ENCODE data around the gene NPR2.
A peak's percentile ranks its signal among the peaks of the same experiment; 100 is the strongest.

Gene NPR2

GRCh38 chr9:35766997-35767396, 24.4 kb upstream of the NPR2 start:
- no peak for DNase-seq

DNA sequence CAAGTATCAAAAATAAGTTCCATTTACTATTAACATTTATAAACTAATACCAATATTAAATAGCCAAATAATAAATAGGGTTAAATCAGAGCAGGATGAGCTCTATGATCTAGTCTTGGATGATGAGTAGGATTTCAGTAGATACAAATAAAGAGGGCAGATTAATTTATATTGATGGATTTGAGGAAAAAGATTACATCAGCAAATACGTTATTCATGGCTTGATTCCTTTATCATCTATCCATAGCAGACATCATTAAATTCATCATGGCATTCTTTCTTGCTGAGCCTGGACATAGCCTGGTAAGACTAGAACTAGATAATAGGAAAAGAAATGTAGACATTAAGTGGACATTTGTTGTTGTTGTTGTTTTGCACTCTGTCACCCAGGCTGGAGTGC, 23.9 kb upstream of the NPR2 start:
- DNase-seq = no peak

DNA sequence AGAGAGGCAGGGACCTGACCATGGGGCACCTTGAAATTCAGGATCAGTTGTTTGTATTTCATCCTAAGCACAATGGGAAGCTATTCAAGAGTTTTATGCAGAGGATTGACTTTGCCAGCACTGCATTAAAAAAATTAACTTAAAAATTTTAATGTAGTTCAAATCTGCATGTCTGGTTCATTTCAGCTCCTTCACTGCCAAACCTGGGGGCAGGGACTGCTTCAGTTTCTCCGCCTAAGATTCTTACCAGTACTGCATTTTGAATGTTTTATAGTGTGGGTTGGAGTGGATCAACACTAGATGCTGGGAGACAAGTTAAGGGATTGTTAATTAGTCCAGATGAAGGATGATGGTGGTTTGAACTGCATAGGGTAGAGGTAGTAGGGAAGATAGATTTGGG, 21.6 kb upstream of the NPR2 start:
- no peak for DNase-seq

DNA sequence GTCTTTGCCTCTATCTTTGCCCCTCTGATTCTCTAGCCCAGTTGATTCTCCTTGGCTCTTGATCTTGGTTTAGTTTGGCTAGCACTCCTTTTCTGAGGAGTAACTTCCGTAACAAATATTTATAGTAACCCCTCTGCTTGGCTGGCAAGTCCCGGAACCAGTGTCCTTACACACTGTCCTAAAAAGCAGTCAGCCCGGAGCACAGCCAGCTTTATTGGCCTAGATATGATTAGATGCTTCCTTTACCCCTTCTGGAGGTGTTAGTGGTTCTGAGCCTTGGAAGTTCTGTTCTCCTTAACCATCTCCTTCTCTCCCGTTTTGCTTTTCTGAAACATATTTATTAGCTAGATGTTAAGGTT, 20.3 kb upstream of the NPR2 start:
- peak; percentile 83 to 90 for DNase-seq

- peak in 1 of 2 experiments; percentile 31 for DNase-seq
These were observed 19.9 kb upstream of the NPR2 start for GRCh38 chr9:35771534-35771933.

DNA sequence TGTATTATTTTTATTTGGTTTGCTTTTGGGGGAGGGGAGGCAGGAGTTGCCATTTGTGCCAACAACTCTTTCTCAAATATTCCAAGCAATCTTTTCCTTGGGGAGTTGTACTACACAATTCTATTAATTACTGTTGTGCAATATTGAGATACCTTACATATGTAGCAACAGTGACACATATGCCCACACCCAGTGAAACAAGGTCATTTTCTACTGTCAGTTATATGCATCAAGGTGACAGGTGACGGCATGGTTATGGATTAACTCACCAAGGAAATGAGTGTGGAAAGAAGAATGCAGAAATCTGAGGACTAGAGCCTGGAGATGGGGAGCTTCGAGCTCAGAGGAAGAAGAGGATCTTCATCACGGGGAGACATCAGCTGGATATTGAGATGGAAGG, 19.4 kb upstream of the NPR2 start:
- no peak for DNase-seq

GRCh38 chr9:35774907-35775635, 16.3 kb upstream of the NPR2 start:
- DNase-seq = peak in 1 of 2 experiments; percentile 31

GRCh38 chr9:35776018-35776417, 15.4 kb upstream of the NPR2 start:
- no peak for DNase-seq

- DNase-seq = no peak
These were observed 12.9 kb upstream of the NPR2 start for GRCh38 chr9:35778496-35778895.

GRCh38 chr9:35781066-35781465, 10.3 kb upstream of the NPR2 start:
- DNase-seq = no peak

DNA sequence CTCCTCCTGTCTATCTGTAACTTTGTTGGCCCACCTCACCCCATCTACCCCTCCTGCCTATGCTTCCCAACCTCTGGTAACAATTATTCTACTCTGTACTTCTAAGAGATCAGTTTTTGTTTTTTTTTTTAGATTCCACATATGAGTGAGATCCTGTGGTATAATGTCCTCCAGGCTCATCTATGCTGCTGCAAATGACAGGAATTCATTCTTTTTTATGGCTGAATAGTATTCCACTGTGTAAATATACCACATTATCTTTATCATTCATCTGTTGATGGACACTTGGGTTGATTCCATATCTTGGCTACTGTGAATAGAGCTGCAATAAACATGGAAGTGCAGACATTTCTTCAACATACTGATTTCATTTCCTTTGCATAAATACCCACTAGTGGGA, 8.0 kb upstream of the NPR2 start:
- no peak for DNase-seq

DNA sequence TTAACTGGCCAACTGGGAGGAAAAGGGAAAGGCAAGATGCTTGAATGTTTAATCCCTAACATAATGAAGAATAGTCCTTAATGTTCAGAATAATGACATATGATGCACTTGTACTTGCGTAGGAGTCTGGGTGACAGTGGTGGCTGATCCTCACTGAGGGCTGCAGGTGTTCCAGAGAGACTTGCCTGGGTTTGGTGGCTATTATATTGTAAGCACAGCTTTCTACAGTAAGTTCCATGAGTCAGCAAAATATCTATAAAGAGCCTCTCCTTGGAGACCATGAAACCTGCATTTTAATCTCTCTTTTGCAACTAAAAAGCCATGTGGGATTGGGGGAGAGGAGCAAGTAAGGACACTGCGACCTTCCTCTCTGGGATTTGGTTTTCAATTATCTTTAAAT, 1.9 kb upstream of the NPR2 start:
- DNase-seq = no peak

DNA sequence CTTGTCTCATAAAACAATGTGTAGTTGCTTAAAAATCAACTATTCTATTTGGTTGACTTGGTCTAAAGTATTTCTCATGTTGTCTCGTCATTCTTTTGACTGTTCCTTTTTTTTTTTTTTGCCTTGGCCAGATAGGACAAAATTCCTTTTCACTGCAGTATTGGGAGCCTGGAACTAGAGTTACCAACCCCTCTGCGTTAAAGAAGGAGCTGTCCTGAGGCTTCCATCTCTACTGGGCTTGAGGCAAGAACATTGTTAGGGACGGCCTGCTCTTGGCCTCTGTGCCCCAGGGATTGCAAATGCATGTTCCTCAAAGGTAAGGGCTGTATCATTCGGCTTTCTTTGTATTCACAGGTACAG, 1.4 kb upstream of the NPR2 start:
- DNase-seq = no peak

GRCh38 chr9:35790385-35791296, 750 bp upstream of the NPR2 start:
- peak in 1 of 2 experiments; percentile 76 for DNase-seq

DNA sequence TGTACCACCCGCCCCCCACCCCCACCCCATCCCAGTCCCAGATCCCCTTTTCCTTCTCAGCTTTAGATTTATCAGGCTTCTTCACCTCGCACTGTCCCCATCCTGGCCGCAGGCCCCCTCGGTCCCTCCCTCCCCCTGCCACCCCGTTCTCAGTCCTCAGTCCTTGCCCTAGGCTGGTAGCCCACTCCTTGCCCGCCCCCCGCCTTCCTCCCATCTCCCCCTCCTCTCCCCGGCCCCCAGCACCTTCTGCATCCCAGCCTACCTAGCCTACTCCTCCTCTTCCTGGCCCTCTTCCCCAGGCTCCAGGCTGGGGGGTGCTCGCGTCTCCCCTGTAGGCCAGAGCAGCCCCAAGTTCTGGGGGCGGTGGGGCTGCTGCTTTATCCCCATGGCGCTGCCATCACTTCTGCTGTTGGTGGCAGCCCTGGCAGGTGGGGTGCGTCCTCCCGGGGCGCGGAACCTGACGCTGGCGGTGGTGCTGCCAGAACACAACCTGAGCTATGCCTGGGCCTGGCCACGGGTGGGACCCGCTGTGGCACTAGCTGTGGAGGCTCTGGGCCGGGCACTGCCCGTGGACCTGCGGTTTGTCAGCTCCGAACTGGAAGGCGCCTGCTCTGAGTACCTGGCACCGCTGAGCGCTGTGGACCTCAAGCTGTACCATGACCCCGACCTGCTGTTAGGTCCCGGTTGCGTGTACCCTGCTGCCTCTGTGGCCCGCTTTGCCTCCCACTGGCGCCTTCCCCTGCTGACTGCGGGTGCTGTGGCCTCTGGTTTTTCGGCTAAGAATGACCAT, 828 bp downstream of the NPR2 start:
- no peak for DNase-seq

DNA sequence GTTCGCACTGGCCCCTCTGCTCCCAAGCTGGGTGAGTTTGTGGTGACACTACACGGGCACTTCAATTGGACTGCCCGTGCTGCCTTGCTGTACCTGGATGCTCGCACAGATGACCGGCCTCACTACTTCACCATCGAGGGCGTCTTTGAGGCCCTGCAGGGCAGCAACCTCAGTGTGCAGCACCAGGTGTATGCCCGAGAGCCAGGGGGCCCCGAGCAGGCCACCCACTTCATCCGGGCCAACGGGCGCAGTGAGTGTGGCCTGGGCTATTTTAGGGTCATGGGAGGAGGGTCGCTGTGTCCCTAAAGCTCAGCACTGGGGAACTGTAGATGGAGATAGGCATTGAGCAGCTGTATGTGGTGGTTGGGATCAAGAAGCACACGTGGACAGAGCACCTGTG, 1.4 kb downstream of the NPR2 start:
- DNase-seq = no peak

DNA sequence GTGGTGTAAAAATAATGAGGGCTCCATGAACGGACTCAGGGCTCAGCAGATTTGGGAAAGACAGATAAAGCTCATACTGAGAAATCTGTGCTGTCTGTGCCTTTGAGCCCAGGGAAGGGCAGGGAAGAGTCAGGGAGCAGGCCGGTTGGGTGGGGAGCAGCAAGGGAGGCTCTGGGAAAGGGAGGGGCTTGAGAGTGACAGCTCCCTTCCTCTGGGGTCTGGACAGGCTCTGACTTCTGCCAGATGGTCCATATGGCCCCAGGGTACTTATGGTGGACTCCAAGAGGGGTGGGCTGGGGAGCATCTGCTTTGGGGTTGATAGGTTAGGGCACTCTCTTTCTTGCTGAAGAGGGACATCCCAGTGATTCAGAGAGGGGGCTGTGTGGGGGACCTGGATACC, 2.1 kb downstream of the NPR2 start:
- no peak for DNase-seq

DNA sequence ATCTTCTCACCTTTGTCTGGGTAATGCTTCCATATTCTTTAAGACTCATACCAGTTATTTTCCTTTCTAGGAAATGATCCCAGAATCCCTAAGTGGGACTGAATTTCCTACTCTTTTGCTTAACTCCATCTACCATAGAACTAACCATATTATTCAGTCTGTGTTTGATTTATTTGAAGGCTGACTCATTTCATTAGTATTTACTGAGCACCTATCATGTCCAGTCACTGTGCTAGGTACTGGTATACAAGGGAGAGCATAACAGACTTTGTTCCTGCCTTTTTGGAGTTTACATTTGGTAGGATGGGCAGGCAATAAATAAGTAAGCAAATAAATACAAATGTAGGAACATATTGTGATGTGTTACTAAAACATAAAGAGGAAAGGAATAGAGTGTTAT, 4.3 kb downstream of the NPR2 start:
- DNase-seq = no peak

- DNase-seq = no peak
These were observed 6.1 kb downstream of the NPR2 start for GRCh38 chr9:35797311-35798109.

- no peak for DNase-seq
These were observed 7.4 kb downstream of the NPR2 start for GRCh38 chr9:35798658-35799374.

GRCh38 chr9:35800530-35800929, 9.1 kb downstream of the NPR2 start:
- no peak for DNase-seq
